Measurements from ENCODE around the gene SMIM35.
A peak's percentile ranks its signal among the peaks of the same experiment; 100 is the strongest.
"Not testable (repeated sequence)": the region's sequence is repeated elsewhere in the genome, so short reads cannot be mapped to it uniquely, and the experiment has no call there.

The SMIM35 gene

GRCh38 chr11:118017631-118018315, 69.0 kb downstream of the SMIM35 start:
- no peak for DNase-seq

GRCh38 chr11:118017111-118017510, 69.7 kb downstream of the SMIM35 start:
- no peak for DNase-seq

GRCh38 chr11:118016104-118016503, 70.7 kb downstream of the SMIM35 start:
- DNase-seq = no peak

- DNase-seq = no peak
Measured at GRCh38 chr11:118015385-118015841, 71.3 kb downstream of the SMIM35 start.

GRCh38 chr11:118014022-118014421, 72.7 kb downstream of the SMIM35 start:
- DNase-seq = no peak

- DNase-seq = no peak
Measured at GRCh38 chr11:118012083-118012669, 74.6 kb downstream of the SMIM35 start.

- no peak for DNase-seq
Measured at GRCh38 chr11:118010738-118011461, 75.9 kb downstream of the SMIM35 start.

- no peak for DNase-seq
Measured at GRCh38 chr11:118009864-118010737, 76.7 kb downstream of the SMIM35 start.

- DNase-seq = no peak
Measured at GRCh38 chr11:118008271-118008911, 78.4 kb downstream of the SMIM35 start.

- DNase-seq = not testable (repeated sequence)
Measured at GRCh38 chr11:118007563-118008270, 79.0 kb downstream of the SMIM35 start.

- DNase-seq = no peak
Measured at GRCh38 chr11:118007040-118007439, 79.7 kb downstream of the SMIM35 start.

- DNase-seq = no peak
Measured at GRCh38 chr11:118006153-118006534, 80.6 kb downstream of the SMIM35 start.

GRCh38 chr11:118005224-118006152, 81.3 kb downstream of the SMIM35 start:
- DNase-seq = no peak

- DNase-seq = no peak
Measured at GRCh38 chr11:118004543-118005223, 82.1 kb downstream of the SMIM35 start.

- DNase-seq = peak in 1 of 2 donors; percentile 13
Measured at GRCh38 chr11:118003456-118003855, 83.3 kb downstream of the SMIM35 start.

GRCh38 chr11:118002541-118003423, 84.0 kb downstream of the SMIM35 start:
- peak; percentile 71 to 74 for DNase-seq

GRCh38 chr11:118002010-118002540, 84.7 kb downstream of the SMIM35 start:
- DNase-seq = peak; percentile 57 to 63

- no peak for DNase-seq
Measured at GRCh38 chr11:118001494-118001971, 85.2 kb downstream of the SMIM35 start.

GRCh38 chr11:118000850-118001228, 85.9 kb downstream of the SMIM35 start:
- no peak for DNase-seq
